ENCODE results near the gene PTPRN2. TPM values are rescaled to one million over a fixed set of nuclear protein-coding genes. Genes with fewer than 3 reads are reported as not detected.
"Not testable (repeated sequence)": the region's sequence is repeated elsewhere in the genome, so short reads cannot be mapped to it uniquely, and the experiment has no call there.

Gene PTPRN2
- polyA plus RNA-seq, 2 donors, result 0.37 to 0.40 TPM

GRCh38 chr7:157989589-157989988, 598.0 kb downstream of the PTPRN2 start:
- H3K27me3 ChIP-seq (ENCODE audit: control insufficient read depth in 1 of 2, insufficient read depth in 2 of 2, low read length in 2 of 2), result no peaks in the 10 kb centered on the region
- peaks cover 0 to 13% of the 10 kb centered on the region in 2 donors for H3K4me1 ChIP-seq (ENCODE audit: control insufficient read depth in 2 of 2, insufficient read depth in 2 of 2, low read length in 1 of 2)
- no peaks in the 10 kb centered on the region for H3K9me3 ChIP-seq (ENCODE audit: control insufficient read depth in 2 of 2, insufficient read depth in 1 of 2, low read depth in 1 of 2, low read length in 1 of 2)
- no peaks in the 10 kb centered on the region for H3K36me3 ChIP-seq (ENCODE audit: control insufficient read depth in 2 of 2, insufficient read depth in 2 of 2, low read length in 1 of 2)
- H3K27ac ChIP-seq (ENCODE audit: low read depth in 2 of 2, low read length in 1 of 2), result no peak overlapping the region
- 74 to 78% methylated on average over 13 of the region's 13 CpGs for WGBS, 2 donors
- H3K4me3 ChIP-seq (ENCODE audit: low read depth in 1 of 2, low read length in 2 of 2), result no peak overlapping the region

- Histone ChIP-seq H3K27me3 (ENCODE audit: control insufficient read depth in 1 of 2, insufficient read depth in 2 of 2, low read length in 2 of 2) (no peaks in the 10 kb centered on the region), H3K4me1 (ENCODE audit: control insufficient read depth in 2 of 2, insufficient read depth in 2 of 2, low read length in 1 of 2) (peaks cover 0 to 13% of the 10 kb centered on the region in 2 donors)
- WGBS, 2 donors, result 68 to 75% methylated on average over 10 of the region's 10 CpGs
Observed at GRCh38 chr7:157987906-157988305, 599.7 kb downstream of the PTPRN2 start.

GRCh38 chr7:157986051-157986450, 601.6 kb downstream of the PTPRN2 start:
- Histone ChIP-seq H3K27me3 (ENCODE audit: control insufficient read depth in 1 of 2, insufficient read depth in 2 of 2, low read length in 2 of 2) (no peaks in the 10 kb centered on the region), H3K27ac (ENCODE audit: low read depth in 2 of 2, low read length in 1 of 2) (no peak overlapping the region), H3K9me3 (ENCODE audit: control insufficient read depth in 2 of 2, insufficient read depth in 1 of 2, low read depth in 1 of 2, low read length in 1 of 2) (no peaks in the 10 kb centered on the region), H3K4me1 (ENCODE audit: control insufficient read depth in 2 of 2, insufficient read depth in 2 of 2, low read length in 1 of 2) (peaks cover 0 to 6% of the 10 kb centered on the region in 2 donors), H3K36me3 (ENCODE audit: control insufficient read depth in 2 of 2, insufficient read depth in 2 of 2, low read length in 1 of 2) (no peaks in the 10 kb centered on the region), H3K4me3 (ENCODE audit: low read depth in 1 of 2, low read length in 2 of 2) (no peak overlapping the region)
- 86% methylated on average over 12 of the region's 12 CpGs for WGBS, 2 donors

More at GRCh38 chr7:157987906-157988305, 599.7 kb downstream of the PTPRN2 start:
- Histone ChIP-seq H3K9me3 (ENCODE audit: control insufficient read depth in 2 of 2, insufficient read depth in 1 of 2, low read depth in 1 of 2, low read length in 1 of 2) (no peaks in the 10 kb centered on the region), H3K4me3 (ENCODE audit: low read depth in 1 of 2, low read length in 2 of 2) (no peak overlapping the region), H3K27ac (ENCODE audit: low read depth in 2 of 2, low read length in 1 of 2) (no peak overlapping the region), H3K36me3 (ENCODE audit: control insufficient read depth in 2 of 2, insufficient read depth in 2 of 2, low read length in 1 of 2) (no peaks in the 10 kb centered on the region)

DNA sequence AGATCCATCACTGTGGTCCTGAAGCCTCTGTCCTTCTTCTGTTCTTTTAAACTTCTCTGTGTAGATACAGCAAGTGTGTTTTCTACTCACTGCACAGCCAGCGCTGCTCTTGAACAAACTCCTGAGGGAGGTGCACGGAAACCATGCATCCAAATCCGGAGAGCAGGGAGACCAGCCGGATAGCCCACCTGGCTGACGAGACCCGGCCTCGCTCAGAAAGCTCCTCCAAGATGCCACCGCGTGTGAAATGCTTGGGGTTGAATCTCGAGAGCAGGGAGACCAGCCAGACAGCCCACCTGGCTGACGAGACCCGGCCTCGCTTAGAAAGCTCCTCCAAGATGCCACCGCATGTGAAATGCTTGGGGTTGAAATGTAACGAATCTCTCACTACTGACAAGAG, 602.0 kb downstream of the PTPRN2 start:
- Histone ChIP-seq H3K4me3 (ENCODE audit: low read depth in 1 of 2, low read length in 2 of 2) (no peak overlapping the region), H3K27ac (ENCODE audit: low read depth in 2 of 2, low read length in 1 of 2) (no peak overlapping the region), H3K4me1 (ENCODE audit: control insufficient read depth in 2 of 2, insufficient read depth in 2 of 2, low read length in 1 of 2) (peaks cover 0 to 2% of the 10 kb centered on the region in 2 donors), H3K9me3 (ENCODE audit: control insufficient read depth in 2 of 2, insufficient read depth in 1 of 2, low read depth in 1 of 2, low read length in 1 of 2) (no peaks in the 10 kb centered on the region), H3K36me3 (ENCODE audit: control insufficient read depth in 2 of 2, insufficient read depth in 2 of 2, low read length in 1 of 2) (no peaks in the 10 kb centered on the region), H3K27me3 (ENCODE audit: control insufficient read depth in 1 of 2, insufficient read depth in 2 of 2, low read length in 2 of 2) (no peaks in the 10 kb centered on the region)
- 90% methylated on average over 15 of the region's 15 CpGs for WGBS, 2 donors

- Histone ChIP-seq H3K36me3 (ENCODE audit: control insufficient read depth in 2 of 2, insufficient read depth in 2 of 2, low read length in 1 of 2) (no peaks in the 10 kb centered on the region), H3K27me3 (ENCODE audit: control insufficient read depth in 1 of 2, insufficient read depth in 2 of 2, low read length in 2 of 2) (no peaks in the 10 kb centered on the region), H3K4me1 (ENCODE audit: control insufficient read depth in 2 of 2, insufficient read depth in 2 of 2, low read length in 1 of 2) (no peaks in the 10 kb centered on the region), H3K27ac (ENCODE audit: low read depth in 2 of 2, low read length in 1 of 2) (no peak overlapping the region), H3K9me3 (ENCODE audit: control insufficient read depth in 2 of 2, insufficient read depth in 1 of 2, low read depth in 1 of 2, low read length in 1 of 2) (no peaks in the 10 kb centered on the region), H3K4me3 (ENCODE audit: low read depth in 1 of 2, low read length in 2 of 2) (no peak overlapping the region)
- WGBS, 2 donors, result 81 to 88% methylated on average over 21 to 24 of the region's 25 CpGs
Observed at GRCh38 chr7:157984423-157985163, 603.0 kb downstream of the PTPRN2 start.

- no peak overlapping the region for H3K4me3 ChIP-seq (ENCODE audit: low read depth in 1 of 2, low read length in 2 of 2)
- WGBS, 2 donors, result 82 to 84% methylated on average over 30 to 32 of the region's 32 CpGs
- no peak overlapping the region for H3K27ac ChIP-seq (ENCODE audit: low read depth in 2 of 2, low read length in 1 of 2)
- H3K4me1 ChIP-seq (ENCODE audit: control insufficient read depth in 2 of 2, insufficient read depth in 2 of 2, low read length in 1 of 2), result no peaks in the 10 kb centered on the region
- H3K9me3 ChIP-seq (ENCODE audit: control insufficient read depth in 2 of 2, insufficient read depth in 1 of 2, low read depth in 1 of 2, low read length in 1 of 2), result no peaks in the 10 kb centered on the region
- no peaks in the 10 kb centered on the region for H3K36me3 ChIP-seq (ENCODE audit: control insufficient read depth in 2 of 2, insufficient read depth in 2 of 2, low read length in 1 of 2)
- no peaks in the 10 kb centered on the region for H3K27me3 ChIP-seq (ENCODE audit: control insufficient read depth in 1 of 2, insufficient read depth in 2 of 2, low read length in 2 of 2)
Observed at GRCh38 chr7:157983502-157984422, 603.9 kb downstream of the PTPRN2 start.

GRCh38 chr7:157981778-157982177, 605.8 kb downstream of the PTPRN2 start:
- H3K36me3 ChIP-seq (ENCODE audit: control insufficient read depth in 2 of 2, insufficient read depth in 2 of 2, low read length in 1 of 2), result no peaks in the 10 kb centered on the region
- no peak overlapping the region for H3K27ac ChIP-seq (ENCODE audit: low read depth in 2 of 2, low read length in 1 of 2)
- H3K4me3 ChIP-seq (ENCODE audit: low read depth in 1 of 2, low read length in 2 of 2), result no peak overlapping the region
- peaks cover 0 to 2% of the 10 kb centered on the region in 2 donors for H3K9me3 ChIP-seq (ENCODE audit: control insufficient read depth in 2 of 2, insufficient read depth in 1 of 2, low read depth in 1 of 2, low read length in 1 of 2)
- WGBS, 2 donors, result 75 to 85% methylated on average over 3 to 5 of the region's 5 CpGs
- no peaks in the 10 kb centered on the region for H3K4me1 ChIP-seq (ENCODE audit: control insufficient read depth in 2 of 2, insufficient read depth in 2 of 2, low read length in 1 of 2)
- H3K27me3 ChIP-seq (ENCODE audit: control insufficient read depth in 1 of 2, insufficient read depth in 2 of 2, low read length in 2 of 2), result no peaks in the 10 kb centered on the region

GRCh38 chr7:157980774-157981173, 606.8 kb downstream of the PTPRN2 start:
- H3K9me3 ChIP-seq (ENCODE audit: control insufficient read depth in 2 of 2, insufficient read depth in 1 of 2, low read depth in 1 of 2, low read length in 1 of 2), result peaks cover 1 to 6% of the 10 kb centered on the region in 2 donors
- H3K27me3 ChIP-seq (ENCODE audit: control insufficient read depth in 1 of 2, insufficient read depth in 2 of 2, low read length in 2 of 2), result no peaks in the 10 kb centered on the region
- H3K4me1 ChIP-seq (ENCODE audit: control insufficient read depth in 2 of 2, insufficient read depth in 2 of 2, low read length in 1 of 2), result no peaks in the 10 kb centered on the region
- no peaks in the 10 kb centered on the region for H3K36me3 ChIP-seq (ENCODE audit: control insufficient read depth in 2 of 2, insufficient read depth in 2 of 2, low read length in 1 of 2)
- no peak overlapping the region for H3K27ac ChIP-seq (ENCODE audit: low read depth in 2 of 2, low read length in 1 of 2)
- WGBS, 2 donors, result 54 to 60% methylated on average over 9 of the region's 9 CpGs
- H3K4me3 ChIP-seq (ENCODE audit: low read depth in 1 of 2, low read length in 2 of 2), result no peak overlapping the region

DNA sequence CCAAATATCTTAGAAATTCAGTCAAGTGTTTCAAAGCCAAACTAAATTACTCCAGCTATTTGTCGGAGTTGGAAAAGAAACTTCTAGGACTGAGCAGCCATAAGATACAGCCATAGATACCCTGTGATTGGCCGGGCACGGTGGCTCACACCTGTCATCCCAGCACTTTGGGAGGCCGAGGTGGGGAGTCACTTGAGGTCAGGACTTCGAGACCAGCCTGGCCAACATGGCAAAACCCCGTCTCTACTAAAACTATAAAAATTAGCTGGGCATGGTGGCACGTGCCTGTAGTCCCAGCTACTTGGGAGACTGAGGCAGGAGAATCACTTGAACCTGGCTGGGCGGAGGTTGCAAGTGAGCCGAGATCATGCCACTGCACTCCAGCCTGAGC, 607.3 kb downstream of the PTPRN2 start:
- H3K4me3 ChIP-seq (ENCODE audit: low read depth in 1 of 2, low read length in 2 of 2); H3K36me3 ChIP-seq (ENCODE audit: control insufficient read depth in 2 of 2, insufficient read depth in 2 of 2, low read length in 1 of 2); H3K4me1 ChIP-seq (ENCODE audit: control insufficient read depth in 2 of 2, insufficient read depth in 2 of 2, low read length in 1 of 2); H3K27ac ChIP-seq (ENCODE audit: low read depth in 2 of 2, low read length in 1 of 2); H3K27me3 ChIP-seq (ENCODE audit: control insufficient read depth in 1 of 2, insufficient read depth in 2 of 2, low read length in 2 of 2): not testable (repeated sequence)
- WGBS, 2 donors, result 87% methylated on average over 9 of the region's 9 CpGs
- H3K9me3 ChIP-seq (ENCODE audit: control insufficient read depth in 2 of 2, insufficient read depth in 1 of 2, low read depth in 1 of 2, low read length in 1 of 2), result peaks cover 4 to 11% of the 10 kb centered on the region in 2 donors
